ENCODE measurements around the gene TBC1D10A.

TBC1D10A gene

GRCh38 chr22:30245181-30245984 is 81.4 kb downstream of the TBC1D10A start:
- no peak for DNase-seq

GRCh38 chr22:30244641-30245040 is 82.1 kb downstream of the TBC1D10A start:
- DNase-seq = no peak

DNA sequence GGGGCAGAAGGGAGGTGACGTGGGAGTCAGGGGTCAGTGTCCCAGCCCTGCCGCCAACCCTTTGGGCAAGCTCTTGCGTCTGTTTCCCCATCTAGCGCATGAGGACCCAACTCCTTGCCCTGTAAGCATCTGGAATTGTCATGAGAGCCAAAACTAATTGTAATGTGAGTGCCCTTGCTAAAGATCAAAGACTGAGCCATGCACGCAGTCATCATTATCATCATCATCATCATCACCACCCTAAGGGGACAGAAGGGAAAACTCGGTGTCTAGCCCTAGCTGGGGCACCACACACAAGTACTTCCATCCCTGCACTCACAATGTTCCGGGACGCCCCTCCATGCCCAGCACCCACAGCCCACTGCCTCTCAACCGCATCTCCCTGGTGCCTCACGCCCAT is 82.7 kb downstream of the TBC1D10A start:
- no peak for DNase-seq

- DNase-seq = no peak
Measured at GRCh38 chr22:30243661-30244060, 83.1 kb downstream of the TBC1D10A start.

Measured in NCI-H2081 treated with DMSO at 0.1 percent for 48 hours (cell line).